Endothelial cell of umbilical vein (primary cell): ENCODE measurements around the gene CDKN2B-AS1. TPM values are rescaled to one million over a fixed set of nuclear protein-coding genes. Genes with fewer than 3 reads are reported as not detected.

Experiments used
- BruUV-seq: library from RNA; stranded (reverse); fragments of 400-500 nt; replicated peaks from 2 replicates; lab custom pipeline; 2021; lab: Mats Ljungman, UMichigan
- CTCF ChIA-PET: fragments of 300-600, 350-600 bp; sonication (Branson Sonifier 250); formaldehyde crosslinking; loops from one replicate; lab custom pipeline; 2021; ENCODE audit warnings: antibody characterized with exemption, inconsistent platforms; lab: Charles Lee
- POLR2A ChIA-PET: fragments of 300-600, 350-600 bp; sonication (Branson Sonifier 250); formaldehyde crosslinking; loops from one replicate; lab custom pipeline; 2021; ENCODE audit warnings: antibody characterized with exemption, inconsistent platforms; lab: Charles Lee
- DNase-seq: peaks from one replicate; pipeline ENCODE4 v3.0.0-alpha.2; 2011; ENCODE audit warnings: low read depth, low spot score
- FAIRE-seq: peaks from 2 replicates; lab custom pipeline; 2011; peaks lifted over from hg19 to GRCh38; lab: Jason Lieb, UNC
- H2AFZ ChIP-seq: 2 replicates; pipeline ENCODE4 v1.6.0; 2012; ENCODE audit warnings: low read depth, low read length, control low read depth, inconsistent platforms
- H3K27ac ChIP-seq: 2 replicates; pipeline ENCODE4 v1.5.1; 2011; ENCODE audit warnings: low read depth, mild to moderate bottlenecking, control low read depth, low read length, moderate library complexity; ENCODE audit not compliant: insufficient read depth
- H3K27me3 ChIP-seq, 2 experiments: 2 replicates each; pipeline versions ENCODE4 v1.6.0 to v1.6.1; 2011; ENCODE audit warnings: low read length in 2 of 2, mixed read lengths in 1 of 2; ENCODE audit not compliant: control insufficient read depth in 2 of 2, insufficient read depth in 2 of 2
- H3K36me3 ChIP-seq, 2 experiments: 2 replicates in 1 of 2; 3 replicates in 1 of 2; pipeline ENCODE4 v1.5.1; 2011; ENCODE audit warnings: low read length in 2 of 2, mild to moderate bottlenecking in 1 of 2, moderate library complexity in 1 of 2; ENCODE audit not compliant: control insufficient read depth in 2 of 2, insufficient read depth in 2 of 2; ENCODE audit errors: extremely low read depth in 1 of 2
- H3K4me1 ChIP-seq: 3 replicates; pipeline ENCODE4 v1.5.1; 2011; ENCODE audit warnings: mild to moderate bottlenecking, low read length; ENCODE audit not compliant: control insufficient read depth, insufficient read depth; ENCODE audit errors: extremely low read depth
- H3K4me2 ChIP-seq: 2 replicates; pipeline ENCODE4 v1.6.1; 2011; ENCODE audit warnings: low read length, control low read depth, mixed read lengths; ENCODE audit not compliant: insufficient read depth
- H3K4me3 ChIP-seq, 3 experiments: fragments of 200-600 bp in 1 of 3; sonication (generic), shearing (Covaris generic) in 1 of 3; replicated peaks in 1 of 3; 2 replicates each; pipeline ENCODE4 v1.5.1; 2011 to 2016; ENCODE audit warnings: control low read depth in 3 of 3, low read length in 3 of 3, mild to moderate bottlenecking in 2 of 3, inconsistent platforms in 1 of 3, low read depth in 1 of 3, moderate library complexity in 1 of 3; ENCODE audit not compliant: insufficient read depth in 1 of 3
- H3K79me2 ChIP-seq: 2 replicates; pipeline ENCODE4 v1.6.0; 2012; ENCODE audit warnings: low read length, inconsistent platforms; ENCODE audit not compliant: control insufficient read depth, insufficient read depth
- H3K9ac ChIP-seq: replicated peaks from 2 replicates; pipeline ENCODE3; 2011; ENCODE audit warnings: low read length, control low read depth; ENCODE audit not compliant: insufficient read depth; ENCODE audit errors: extremely low read depth
- H3K9me1 ChIP-seq: replicated peaks from 3 replicates; pipeline ENCODE4 v1.6.0; 2011; ENCODE audit warnings: mild to moderate bottlenecking, low read length; ENCODE audit not compliant: control insufficient read depth, insufficient read depth; ENCODE audit errors: extremely low read depth
- H3K9me3 ChIP-seq: replicated peaks from 2 replicates; pipeline ENCODE4 v1.5.1; 2012; ENCODE audit warnings: low read length, inconsistent platforms; ENCODE audit not compliant: control insufficient read depth, insufficient read depth
- H4K20me1 ChIP-seq: replicated peaks from 2 replicates; pipeline ENCODE3; 2011; ENCODE audit warnings: mild to moderate bottlenecking, low read length; ENCODE audit not compliant: control insufficient read depth, insufficient read depth; ENCODE audit errors: extremely low read depth
- EZH2 ChIP-seq: IDR thresholded peaks from 2 replicates; pipeline ENCODE4 v1.6.1; 2012; ENCODE audit warnings: borderline replicate concordance, low read depth, mild to moderate bottlenecking, moderate library complexity, low read length, inconsistent platforms; ENCODE audit not compliant: severe bottlenecking
- FOS ChIP-seq: IDR thresholded peaks from 2 replicates; pipeline ENCODE4 v1.6.1; 2011; ENCODE audit warnings: mild to moderate bottlenecking, low read length, moderate library complexity, borderline replicate concordance; ENCODE audit not compliant: insufficient read depth
- JUN ChIP-seq: IDR thresholded peaks from 2 replicates; pipeline ENCODE4 v1.6.1; 2011; ENCODE audit warnings: borderline replicate concordance, low read depth; ENCODE audit not compliant: insufficient read length, insufficient read depth
- MYC ChIP-seq: IDR thresholded peaks from one replicate; pipeline ENCODE4 v1.6.1; 2011; ENCODE audit warnings: mild to moderate bottlenecking, low read depth, low read length
- POLR2AphosphoS5 ChIP-seq: IDR thresholded peaks from 2 replicates; pipeline ENCODE4 v1.6.1; 2012; ENCODE audit warnings: low read depth, mild to moderate bottlenecking, control low read depth, low read length, moderate library complexity; ENCODE audit not compliant: insufficient read depth
- dilution Hi-C: fragments of 300-500 bp; cut with MboI; formaldehyde crosslinking; loops from one replicate; pipeline ENCODE4 v1.15.0; 2019; ENCODE audit warnings: low sequenced_read_pairs; ENCODE audit not compliant: extremely low pct_ligation_motif_present
- intact Hi-C: fragments of 100-400 bp; cut with micrococcal nuclease; formaldehyde crosslinking; loops from one replicate; pipeline ENCODE4 v1.10.0; 2022
- polyA plus RNA-seq, 4 experiments: library from polyadenylated mRNA; depleted of rRNA in 3 of 4; stranded (reverse) in 3 of 4; unstranded in 1 of 4; fragments of >200 nt; gene quantifications; 2 replicates each; pipeline versions ENCODE4 v1.2.1 to v1.2.3, GENCODE V29; 2011 to 2012; ENCODE audit warnings: missing spikeins in 1 of 4
- total RNA-seq: library from RNA; stranded (reverse); gene quantifications from 2 replicates; pipeline ENCODE4 v1.2.3, GENCODE V29; 2021
- TF ChIP-seq, protein P1 (sequence below): IDR thresholded peaks from 2 replicates; pipeline ENCODE4 v1.6.1; 2011; ENCODE audit not compliant: insufficient read depth, insufficient read length
- TF ChIP-seq, protein P2 (sequence below), 2 donors: IDR thresholded peaks; 1 replicate in 1 of 2; 2 replicates in 1 of 2; pipeline ENCODE4 v1.5.1; 2011; ENCODE audit warnings: low read length in 2 of 2, mild to moderate bottlenecking in 2 of 2, moderate library complexity in 2 of 2, control low read depth in 1 of 2, inconsistent platforms in 1 of 2, low read depth in 1 of 2; ENCODE audit not compliant: insufficient read depth in 1 of 2; ENCODE audit errors: extremely low read depth in 1 of 2

The CDKN2B-AS1 gene
- total and polyA plus RNA-seq, 2 donors (not counting 3 experiments of a cell fraction or from before 2014, with no cell fraction given), result 0.44 to 1.9 TPM

DNA sequence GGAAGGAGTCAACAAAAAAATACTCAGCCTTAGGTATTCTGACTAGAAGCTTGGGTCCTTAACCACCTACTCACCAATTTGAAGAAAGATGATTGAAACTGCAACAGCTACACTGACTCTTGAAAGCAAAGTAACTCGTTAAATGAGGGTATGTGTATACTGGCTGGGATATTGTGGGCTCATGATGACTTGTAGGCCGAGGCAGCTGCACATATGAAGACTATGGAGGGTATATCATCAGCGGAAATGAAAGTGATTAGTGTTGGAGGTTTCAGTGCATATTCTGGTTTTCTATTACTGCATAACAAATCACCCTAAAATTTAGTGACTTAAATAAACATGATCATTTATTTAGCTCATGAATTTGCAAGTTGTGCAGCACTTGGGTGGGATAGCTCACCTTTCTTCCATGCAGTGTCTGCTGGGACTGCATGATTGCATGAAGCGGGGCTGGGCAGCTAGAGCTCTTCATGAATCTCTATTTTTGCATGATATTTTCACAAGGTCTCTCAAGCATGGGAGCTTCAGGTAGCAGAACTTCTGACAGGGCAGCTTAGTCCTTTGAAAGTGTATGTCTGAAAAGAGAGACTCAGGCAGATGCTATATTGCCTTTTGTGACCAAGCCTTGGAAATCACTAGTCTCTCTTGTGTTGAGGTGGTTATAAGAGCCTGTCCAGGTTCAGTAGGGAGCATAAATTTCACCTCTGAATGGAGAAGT lies 110.6 kb downstream of the CDKN2B-AS1 start:
- Histone ChIP-seq H3K9me1 (no peaks in the 10 kb centered on the region), H2AFZ (no peak overlapping the region), H3K9ac (no peak overlapping the region), H3K4me2 (no peak overlapping the region), H3K4me3 (no peak overlapping the region), H3K9me3 (no peaks in the 10 kb centered on the region), H3K4me1 (peaks cover 20% of the 10 kb centered on the region), H4K20me1 (no peaks in the 10 kb centered on the region), H3K27ac (no peak overlapping the region), H3K27me3 (no peaks in the 10 kb centered on the region), H3K79me2 (no peaks in the 10 kb centered on the region), H3K36me3 (no peaks in the 10 kb centered on the region)
- ChIA-PET POLR2A (no interaction called here), CTCF (interaction anchor here (1.3 to 3.0 kb wide), 3 partner anchors 12 to 97 kb away, joined by 3 to 17 read pairs (median 8); no protein-coding TSS in a partner anchor)
- FAIRE-seq (no peak), DNase-seq (no peak)
- no TSS peak for BruUV-seq
- no peak for TF ChIP-seq POLR2AphosphoS5
- no peak for TF ChIP-seq MYC
- intact Hi-C loops (loop anchor here (10.0 kb wide), 1 partner anchor 420 kb away; no protein-coding TSS in a partner anchor), dilution Hi-C loops (no loop called here)

DNA sequence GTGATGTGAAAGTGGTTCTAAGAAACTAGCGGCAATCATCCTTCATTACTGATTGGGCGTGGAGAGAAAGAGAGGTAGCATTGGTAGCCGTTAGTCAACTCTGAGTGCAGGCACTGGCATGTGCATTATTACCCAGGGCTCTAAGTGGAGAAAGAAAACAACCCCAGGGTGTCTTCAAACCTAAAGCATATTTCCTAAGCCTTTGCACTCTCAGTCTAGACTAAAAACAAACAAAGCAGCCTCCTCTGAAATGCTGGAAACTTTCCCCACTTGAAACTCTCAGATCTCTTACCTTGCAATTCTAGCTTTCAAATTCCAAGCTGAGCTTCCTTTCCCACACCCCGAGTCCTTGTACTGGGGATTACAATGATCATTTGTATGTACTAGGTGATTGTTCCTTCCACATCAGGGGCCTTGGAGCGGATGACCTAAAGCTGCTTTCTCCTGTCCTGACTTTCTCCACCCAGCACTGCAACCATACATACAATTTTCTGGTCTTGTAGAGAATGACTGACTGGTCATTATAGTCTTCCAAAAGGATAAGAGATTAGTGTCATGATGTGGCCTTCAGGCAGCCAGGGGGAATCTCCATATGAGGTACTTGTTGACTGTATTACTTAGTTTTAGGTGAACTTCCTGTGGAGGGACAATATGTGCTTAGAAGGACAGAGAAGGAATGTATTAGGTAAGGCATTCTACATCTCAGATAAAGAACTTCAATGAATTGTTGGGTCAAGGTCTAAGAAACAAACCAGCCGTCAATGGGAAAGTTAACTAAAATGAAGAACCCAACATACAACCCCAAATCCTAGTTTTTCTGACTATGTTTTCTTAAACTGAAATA lies 112.8 kb downstream of the CDKN2B-AS1 start:
- Histone ChIP-seq H3K27ac (no peak overlapping the region), H3K9ac (no peak overlapping the region), H4K20me1 (no peaks in the 10 kb centered on the region), H3K9me3 (no peaks in the 10 kb centered on the region), H2AFZ (no peak overlapping the region), H3K79me2 (no peaks in the 10 kb centered on the region), H3K9me1 (no peaks in the 10 kb centered on the region), H3K36me3 (no peaks in the 10 kb centered on the region), H3K4me2 (no peak overlapping the region), H3K4me3 (no peak overlapping the region), H3K27me3 (no peaks in the 10 kb centered on the region), H3K4me1 (peaks cover 26% of the 10 kb centered on the region)
- FAIRE-seq (no peak), DNase-seq (no peak)
- ChIA-PET POLR2A (no interaction called here), CTCF (no interaction called here)
- dilution Hi-C loops, result no loop called here
- no TSS peak for BruUV-seq
- TF ChIP-seq, protein P1, sequence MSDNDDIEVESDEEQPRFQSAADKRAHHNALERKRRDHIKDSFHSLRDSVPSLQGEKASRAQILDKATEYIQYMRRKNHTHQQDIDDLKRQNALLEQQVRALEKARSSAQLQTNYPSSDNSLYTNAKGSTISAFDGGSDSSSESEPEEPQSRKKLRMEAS, result no peak
- TF ChIP-seq MYC (no peak), JUN (no peak), EZH2 (no peak), FOS (no peak)
- TF ChIP-seq, protein P2, sequence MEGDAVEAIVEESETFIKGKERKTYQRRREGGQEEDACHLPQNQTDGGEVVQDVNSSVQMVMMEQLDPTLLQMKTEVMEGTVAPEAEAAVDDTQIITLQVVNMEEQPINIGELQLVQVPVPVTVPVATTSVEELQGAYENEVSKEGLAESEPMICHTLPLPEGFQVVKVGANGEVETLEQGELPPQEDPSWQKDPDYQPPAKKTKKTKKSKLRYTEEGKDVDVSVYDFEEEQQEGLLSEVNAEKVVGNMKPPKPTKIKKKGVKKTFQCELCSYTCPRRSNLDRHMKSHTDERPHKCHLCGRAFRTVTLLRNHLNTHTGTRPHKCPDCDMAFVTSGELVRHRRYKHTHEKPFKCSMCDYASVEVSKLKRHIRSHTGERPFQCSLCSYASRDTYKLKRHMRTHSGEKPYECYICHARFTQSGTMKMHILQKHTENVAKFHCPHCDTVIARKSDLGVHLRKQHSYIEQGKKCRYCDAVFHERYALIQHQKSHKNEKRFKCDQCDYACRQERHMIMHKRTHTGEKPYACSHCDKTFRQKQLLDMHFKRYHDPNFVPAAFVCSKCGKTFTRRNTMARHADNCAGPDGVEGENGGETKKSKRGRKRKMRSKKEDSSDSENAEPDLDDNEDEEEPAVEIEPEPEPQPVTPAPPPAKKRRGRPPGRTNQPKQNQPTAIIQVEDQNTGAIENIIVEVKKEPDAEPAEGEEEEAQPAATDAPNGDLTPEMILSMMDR (IDR thresholded peaks at IDR 0.05; ENCODE audit: extremely low read depth in 1 of 2, insufficient read depth in 1 of 2, low read depth in 1 of 2, low read length in 2 of 2), result no peak
- intact Hi-C loops, result loop anchor here (10.0 kb wide), 1 partner anchor 423 kb away; no protein-coding TSS in a partner anchor
